Neural cell (in vitro differentiated cells): ENCODE results near the gene BNC1. TPM values are rescaled to one million over a fixed set of nuclear protein-coding genes. Genes with fewer than 3 reads are reported as not detected.

Source experiments
- H2AFZ ChIP-seq: fragments of 200-600, 300-800 bp; sonication (generic), shearing (Covaris generic); 2 replicates; pipeline ENCODE4 v1.6.0; 2014; ENCODE audit warnings: low read depth, mild to moderate bottlenecking, antibody characterized with exemption, low read length, moderate library complexity
- H3F3A ChIP-seq: fragments of 200-600 bp; shearing (Covaris generic); 2 replicates; pipeline ENCODE4 v1.6.1; 2016; ENCODE audit warnings: mild to moderate bottlenecking, moderate library complexity, mixed read lengths, antibody characterized with exemption, low read length; ENCODE audit not compliant: insufficient read depth, poor library complexity, severe bottlenecking
- H3K27ac ChIP-seq: fragments of 200-600, 300-800 bp; sonication (generic), shearing (Covaris generic); 2 replicates; pipeline ENCODE4 v1.5.1; 2014; ENCODE audit warnings: mild to moderate bottlenecking, low read length, moderate library complexity
- H3K27me3 ChIP-seq: fragments of 300-800, 200-600 bp; sonication (generic), shearing (Covaris generic); 2 replicates; pipeline ENCODE4 v1.6.0; 2014; ENCODE audit warnings: mild to moderate bottlenecking, low read depth, low read length, moderate library complexity; ENCODE audit not compliant: insufficient read depth
- H3K36me3 ChIP-seq: fragments of 300-800, 200-600 bp; sonication (generic), shearing (Covaris generic); 2 replicates; pipeline ENCODE4 v1.5.1; 2014; ENCODE audit warnings: mild to moderate bottlenecking, antibody characterized with exemption, low read length, moderate library complexity; ENCODE audit not compliant: insufficient read depth
- H3K4me2 ChIP-seq: fragments of 300-800, 200-600 bp; sonication (generic), shearing (Covaris generic); 2 replicates; pipeline ENCODE4 v1.6.0; 2014; ENCODE audit warnings: mild to moderate bottlenecking, low read length
- H3K4me3 ChIP-seq: fragments of 300-800, 200-600 bp; sonication (generic), shearing (Covaris generic); 2 replicates; pipeline ENCODE4 v1.5.1; 2014; ENCODE audit warnings: mild to moderate bottlenecking, low read length, moderate library complexity
- H3K79me2 ChIP-seq: fragments of 200-600 bp; shearing (Covaris generic); replicated peaks from 2 replicates; pipeline ENCODE4 v1.6.0; 2014; ENCODE audit warnings: mild to moderate bottlenecking, low read length, moderate library complexity; ENCODE audit not compliant: insufficient read depth
- H3K9ac ChIP-seq: fragments of 300-800, 200-600 bp; sonication (generic), shearing (Covaris generic); 2 replicates; pipeline ENCODE4 v1.6.1; 2016; ENCODE audit warnings: mild to moderate bottlenecking, low read length, mixed read lengths
- H3K9me2 ChIP-seq: fragments of 200-600 bp; shearing (Covaris generic); 2 replicates; pipeline ENCODE4 v1.6.1; 2016; ENCODE audit warnings: mild to moderate bottlenecking, low read length, mixed read lengths; ENCODE audit not compliant: insufficient read depth
- H3K9me3 ChIP-seq: fragments of 200-600, 300-800 bp; sonication (generic), shearing (Covaris generic); 2 replicates; pipeline ENCODE4 v1.6.1; 2016; ENCODE audit warnings: mild to moderate bottlenecking, mixed run types, low read length, moderate library complexity, mixed read lengths
- H4K20me1 ChIP-seq: fragments of 200-600 bp; shearing (Covaris generic); 2 replicates; pipeline ENCODE4 v1.6.1; 2016; ENCODE audit warnings: mild to moderate bottlenecking, mixed run types; ENCODE audit not compliant: insufficient read depth
- MXI1 ChIP-seq: fragments of 450-650 bp; conservative IDR thresholded peaks from 2 replicates; pipeline ENCODE4 v1.6.1; 2014; ENCODE audit warnings: antibody characterized with exemption, mild to moderate bottlenecking; ENCODE audit not compliant: poor library complexity, severe bottlenecking
- POLR2AphosphoS5 ChIP-seq: IDR thresholded peaks from 2 replicates; pipeline ENCODE4 v1.6.1; 2012
- REST ChIP-seq: IDR thresholded peaks from 2 replicates; pipeline ENCODE4 v1.6.1; 2012; ENCODE audit warnings: borderline replicate concordance
- SMC3 ChIP-seq: fragments of 450-650 bp; conservative IDR thresholded peaks from 2 replicates; pipeline ENCODE4 v1.6.1; 2014; ENCODE audit warnings: antibody characterized with exemption, mild to moderate bottlenecking, moderate library complexity; ENCODE audit not compliant: poor library complexity
- TAF1 ChIP-seq: IDR thresholded peaks from 2 replicates; pipeline ENCODE4 v1.6.1; 2012; ENCODE audit warnings: low read depth
- polyA plus RNA-seq: library from polyadenylated mRNA; depleted of rRNA; stranded (reverse); fragments of >200 nt; gene quantifications from 2 replicates; pipeline ENCODE4 v1.2.3, GENCODE V29; 2014

Gene BNC1
- polyA plus RNA-seq, 1 donor from 2014 or later, result not detected

- Histone ChIP-seq H3K9me3 (no peaks in the 10 kb centered on the region), H2AFZ (peak overlapping the region; percentile 52), H3K9me2 (no peaks in the 10 kb centered on the region), H4K20me1 (peaks cover 8% of the 10 kb centered on the region), H3K27me3 (no peaks in the 10 kb centered on the region), H3K4me2 (no peak overlapping the region), H3K36me3 (no peaks in the 10 kb centered on the region), H3K79me2 (peaks cover 52% of the 10 kb centered on the region), H3F3A (no peaks in the 10 kb centered on the region), H3K4me3 (peak overlapping the region; percentile 86), H3K27ac (peak overlapping the region; percentile 85), H3K9ac (peak overlapping the region; percentile 93)
- TF ChIP-seq MXI1, result peak; percentile 28
- peak; percentile 4 for TF ChIP-seq POLR2AphosphoS5
- TF ChIP-seq SMC3, result no peak
These were observed 77.3 kb downstream of the BNC1 start for GRCh38 chr15:83207009-83207659.

GRCh38 chr15:83206526-83207008 lies 77.9 kb downstream of the BNC1 start:
- Histone ChIP-seq H3K36me3 (no peaks in the 10 kb centered on the region), H3K27ac (peak overlapping the region; percentile 85), H3K9me3 (no peaks in the 10 kb centered on the region), H3K9me2 (no peaks in the 10 kb centered on the region), H3K27me3 (no peaks in the 10 kb centered on the region), H3K9ac (peak overlapping the region; percentile 93), H3K4me3 (peak overlapping the region; percentile 86), H4K20me1 (peaks cover 8% of the 10 kb centered on the region), H2AFZ (peak overlapping the region; percentile 52), H3F3A (no peaks in the 10 kb centered on the region), H3K79me2 (peaks cover 58% of the 10 kb centered on the region), H3K4me2 (peak overlapping the region; percentile 92)
- TF ChIP-seq TAF1 (peak; percentile 44), REST (peak; percentile 53), POLR2AphosphoS5 (peak; percentile 5), MXI1 (no peak)

Other genes starting within 250 kb of the BNC1 start
- 153 and 156 TPM in 2 replicates for gene BTBD1, start 217.4 kb downstream of the BNC1 start, polyA plus RNA-seq
- gene TM6SF1, start 177.0 kb downstream of the BNC1 start, polyA plus RNA-seq, result 0.16 TPM in 1 of 2 replicates, not detected in the other
- gene HDGFL3, start 76.8 kb downstream of the BNC1 start, polyA plus RNA-seq, result 251 and 339 TPM in 2 replicates
- gene SH3GL3, start 162.7 kb upstream of the BNC1 start, polyA plus RNA-seq, result 85.8 and 104 TPM in 2 replicates